GM19452 (cell line): Measurements from ENCODE around the gene LMF1.

ENCODE experiments used
- ATAC-seq: cut with Tn5 transposase; IDR thresholded peaks from one replicate; pipeline ENCODE4 v1.9.1; 2021; ENCODE audit not compliant: unreplicated experiment

LMF1 gene

GRCh38 chr16:986411-986810, 15.6 kb upstream of the LMF1 start:
- ATAC-seq: no peak

- no peak for ATAC-seq
These were observed 15.0 kb upstream of the LMF1 start for GRCh38 chr16:985646-986400.

- no peak for ATAC-seq
These were observed 14.2 kb upstream of the LMF1 start for GRCh38 chr16:984736-985636.

GRCh38 chr16:984121-984694, 13.4 kb upstream of the LMF1 start:
- no peak for ATAC-seq

- ATAC-seq: no peak
These were observed 12.6 kb upstream of the LMF1 start for GRCh38 chr16:983044-984030.

GRCh38 chr16:982145-983043, 11.6 kb upstream of the LMF1 start:
- ATAC-seq: no peak

- no peak for ATAC-seq
These were observed 10.9 kb upstream of the LMF1 start, which contains the start of gene SOX8 for GRCh38 chr16:981695-982144. Gene SOX8, plus strand, starts transcription at chr16:981770. Its CDS starts 153 bp downstream, at chr16:981923.

GRCh38 chr16:980595-980854, 9.7 kb upstream of the LMF1 start:
- no peak for ATAC-seq

GRCh38 chr16:979859-980594, 9.2 kb upstream of the LMF1 start:
- ATAC-seq: no peak

GRCh38 chr16:979147-979546, 8.4 kb upstream of the LMF1 start:
- ATAC-seq: no peak

- no peak for ATAC-seq
These were observed 7.6 kb upstream of the LMF1 start for GRCh38 chr16:978403-978802.

GRCh38 chr16:977896-978295, 7.1 kb upstream of the LMF1 start:
- ATAC-seq: no peak

GRCh38 chr16:977081-977701, 6.4 kb upstream of the LMF1 start:
- ATAC-seq: no peak

GRCh38 chr16:976389-976931, 5.7 kb upstream of the LMF1 start:
- no peak for ATAC-seq

GRCh38 chr16:975291-975690, 4.5 kb upstream of the LMF1 start:
- no peak for ATAC-seq

GRCh38 chr16:974611-975261, 4.0 kb upstream of the LMF1 start:
- no peak for ATAC-seq

- no peak for ATAC-seq
These were observed 3.3 kb upstream of the LMF1 start for GRCh38 chr16:974001-974601.
